Adrenal gland (tissue), 12 donors: ENCODE measurements around the gene PLEKHA7. TPM values are rescaled to one million over a fixed set of nuclear protein-coding genes. Genes with fewer than 3 reads are reported as not detected.

ENCODE experiments used
- DNase-seq, 7 donors: peaks; one replicate each; pipeline ENCODE4 v3.0.0-alpha.2; 2019 to 2020
- H3K27ac ChIP-seq, 5 donors: fragments of 200-600 bp; sonication (generic) in 4 of 5; 1 replicate in 3 of 5; 2 replicates in 2 of 5; pipeline versions ENCODE4 v1.5.1 to v1.8.0; 2016 to 2020; ENCODE audit warnings: mild to moderate bottlenecking in 1 of 5
- H3K27me3 ChIP-seq: fragments of 200-600 bp; 2 replicates; pipeline ENCODE4 v1.8.0; 2021
- H3K36me3 ChIP-seq, 2 donors: fragments of 200-600 bp; replicated peaks in 1 of 2; 1 replicate in 1 of 2; 2 replicates in 1 of 2; pipeline versions ENCODE4 v1.5.1 to v1.8.0; 2018 to 2022
- H3K4me1 ChIP-seq, 2 donors: fragments of 200-600 bp; replicated peaks in 1 of 2; 1 replicate in 1 of 2; 2 replicates in 1 of 2; pipeline versions ENCODE4 v1.5.1 to v1.8.0; 2018 to 2021
- H3K4me3 ChIP-seq, 4 donors: fragments of 200-600 bp; sonication (generic) in 3 of 4; one replicate each; pipeline ENCODE4 v1.5.1; 2016 to 2018
- H3K9me3 ChIP-seq, 3 donors: fragments of 200-600 bp; sonication (generic) in 1 of 3; replicated peaks in 1 of 3; 1 replicate in 2 of 3; 2 replicates in 1 of 3; pipeline versions ENCODE4 v1.5.1 to v1.8.0; 2016 to 2021
- POLR2A ChIP-seq, 2 donors: fragments of 450-650 bp; IDR thresholded peaks; one replicate each; pipeline ENCODE4 v1.6.1; 2017; ENCODE audit warnings: antibody characterized with exemption in 2 of 2, mild to moderate bottlenecking in 2 of 2, moderate library complexity in 1 of 2
- WGBS, 4 donors: extraction: QIAGEN DNeasy Blood & Tissue Kit in 2 of 4; methylation state at CpG; one replicate each; pipeline versions ENCODE4 v1.1.5 to v1.1.7; 2013 to 2017; 5-methylcytosine and 5-hydroxymethylcytosine counted together
- intact Hi-C, 2 donors: fragments of 100-400 bp; cut with DNase I; formaldehyde crosslinking; loops; one replicate each; pipeline versions ENCODE4 v1.14.1 to v1.15.0; 2022 to 2023
- polyA plus RNA-seq, 3 donors: library from polyadenylated mRNA; stranded (reverse); fragments of 200-250 nt in 2 of 3; fragments of 350-450 nt in 1 of 3; fragmentation: Illumina TruSeq in 1 of 3; extraction: RNeasy Lipid Tissue Mini Kit (QIAGEN cat#74804) in 1 of 3; gene quantifications; one replicate each; pipeline ENCODE4 v1.2.3, GENCODE V29; 2013 to 2014
- total RNA-seq, 9 donors: library from RNA; depleted of rRNA in 4 of 9; stranded (reverse); fragments of >200 nt in 4 of 9; fragments of 120-200 nt in 1 of 9; fragmentation: NEBNext Ultra II Directional in 1 of 9; extraction: Animal tissue kit (Norgen Biotek cat#: 25700) in 1 of 9; gene quantifications; one replicate each; pipeline versions ENCODE4 v1.1.0 to v1.2.4, GENCODE V29; 2013 to 2023
- TF ChIP-seq, protein P1 (sequence below), 6 experiments: fragments of 450-650 bp in 4 of 6; fragments of 200-600 bp in 2 of 6; sonication (generic) in 1 of 6; IDR thresholded peaks; 1 replicate in 5 of 6; 2 replicates in 1 of 6; pipeline versions ENCODE4 v1.5.1 to v1.8.0; 2016 to 2021; ENCODE audit warnings: antibody characterized with exemption in 6 of 6, mild to moderate bottlenecking in 2 of 6, moderate library complexity in 1 of 6
- donor health status: healthy with polysubstance abuse.
- donor health status: Bipolar disorder and iron deficiency.
- donor health status: DM: yes; HTN: yes; CAD: no.
- donor health status: DM: no; HTN: no; CAD: no.
- donor health status: DM: no; HTN: no; CAD: no.
- donor health status: DM: yes; HTN: yes; CAD: no.

The PLEKHA7 gene
- total and polyA plus RNA-seq, 12 donors: 0.54 to 23.7 (median 2.7) TPM

DNA sequence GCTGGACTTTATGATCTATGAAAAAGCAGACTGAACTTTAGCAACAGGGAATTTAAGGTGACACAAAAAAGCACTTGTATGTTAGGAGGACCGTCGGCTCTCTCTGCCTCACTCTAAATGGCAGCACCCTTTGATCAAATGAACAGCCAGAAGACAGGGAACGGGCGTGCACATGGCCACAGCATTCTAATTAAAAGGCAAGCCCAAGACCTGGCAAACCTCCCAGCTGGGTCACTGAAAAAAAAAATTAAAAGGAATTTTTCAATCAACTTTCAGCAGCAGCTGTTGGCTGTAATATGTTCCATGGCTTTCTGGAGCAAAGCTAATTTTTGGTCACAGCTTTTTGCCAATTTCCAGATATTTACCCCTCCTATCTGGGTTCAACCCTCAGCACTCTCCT, 159.2 kb downstream of the PLEKHA7 start:
- WGBS, 4 donors: 75 to 91% (median 80%) methylated on average over 4 of the region's 4 CpGs
- Histone ChIP-seq H3K4me1 (no peaks in the 10 kb centered on the region), H3K27ac (no peak overlapping the region), H3K9me3 (no peaks in the 10 kb centered on the region), H3K27me3 (no peaks in the 10 kb centered on the region), H3K36me3 (no peaks in the 10 kb centered on the region), H3K4me3 (no peak overlapping the region)
- no peak for DNase-seq
- intact Hi-C loops: no loop called here
- TF ChIP-seq POLR2A (IDR thresholded peaks at IDR 0.05): no peak
- TF ChIP-seq, protein P1, sequence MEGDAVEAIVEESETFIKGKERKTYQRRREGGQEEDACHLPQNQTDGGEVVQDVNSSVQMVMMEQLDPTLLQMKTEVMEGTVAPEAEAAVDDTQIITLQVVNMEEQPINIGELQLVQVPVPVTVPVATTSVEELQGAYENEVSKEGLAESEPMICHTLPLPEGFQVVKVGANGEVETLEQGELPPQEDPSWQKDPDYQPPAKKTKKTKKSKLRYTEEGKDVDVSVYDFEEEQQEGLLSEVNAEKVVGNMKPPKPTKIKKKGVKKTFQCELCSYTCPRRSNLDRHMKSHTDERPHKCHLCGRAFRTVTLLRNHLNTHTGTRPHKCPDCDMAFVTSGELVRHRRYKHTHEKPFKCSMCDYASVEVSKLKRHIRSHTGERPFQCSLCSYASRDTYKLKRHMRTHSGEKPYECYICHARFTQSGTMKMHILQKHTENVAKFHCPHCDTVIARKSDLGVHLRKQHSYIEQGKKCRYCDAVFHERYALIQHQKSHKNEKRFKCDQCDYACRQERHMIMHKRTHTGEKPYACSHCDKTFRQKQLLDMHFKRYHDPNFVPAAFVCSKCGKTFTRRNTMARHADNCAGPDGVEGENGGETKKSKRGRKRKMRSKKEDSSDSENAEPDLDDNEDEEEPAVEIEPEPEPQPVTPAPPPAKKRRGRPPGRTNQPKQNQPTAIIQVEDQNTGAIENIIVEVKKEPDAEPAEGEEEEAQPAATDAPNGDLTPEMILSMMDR (IDR thresholded peaks at IDR 0.05): no peak

- Histone ChIP-seq H3K27me3 (no peaks in the 10 kb centered on the region), H3K27ac (no peak overlapping the region), H3K36me3 (no peaks in the 10 kb centered on the region), H3K4me1 (no peaks in the 10 kb centered on the region), H3K4me3 (no peak overlapping the region), H3K9me3 (no peaks in the 10 kb centered on the region)
- intact Hi-C loops: no loop called here
- 78 to 88% (median 82%) methylated on average over 2 of the region's 2 CpGs for WGBS, 4 donors
- no peak for TF ChIP-seq POLR2A (IDR thresholded peaks at IDR 0.05)
- TF ChIP-seq, protein P1 (IDR thresholded peaks at IDR 0.05): no peak
- no peak for DNase-seq
Observed at GRCh38 chr11:16853859-16854258, 160.4 kb downstream of the PLEKHA7 start.

- Histone ChIP-seq H3K36me3 (no peaks in the 10 kb centered on the region), H3K27ac (no peak overlapping the region), H3K9me3 (no peaks in the 10 kb centered on the region), H3K4me3 (no peak overlapping the region), H3K4me1 (no peaks in the 10 kb centered on the region), H3K27me3 (no peaks in the 10 kb centered on the region)
- 78 to 100% (median 89%) methylated on average over 1 of the region's 1 CpG for WGBS, 4 donors
- TF ChIP-seq, protein P1 (IDR thresholded peaks at IDR 0.05): no peak
- TF ChIP-seq POLR2A (IDR thresholded peaks at IDR 0.05): no peak
- intact Hi-C loops: no loop called here
- no peak for DNase-seq
Observed at GRCh38 chr11:16853266-16853665, 160.9 kb downstream of the PLEKHA7 start.

GRCh38 chr11:16846305-16846704, 167.9 kb downstream of the PLEKHA7 start:
- no peaks in the 10 kb centered on the region for H3K27me3 ChIP-seq
- 91 to 98% (median 94%) methylated on average over 2 of the region's 2 CpGs for WGBS, 4 donors
- H3K4me1 ChIP-seq: no peaks in the 10 kb centered on the region
- TF ChIP-seq POLR2A (IDR thresholded peaks at IDR 0.05): no peak
- TF ChIP-seq, protein P1 (IDR thresholded peaks at IDR 0.05): no peak
- no peak overlapping the region for H3K27ac ChIP-seq
- no peaks in the 10 kb centered on the region for H3K36me3 ChIP-seq
- intact Hi-C loops: no loop called here
- no peak for DNase-seq
- no peaks in the 10 kb centered on the region for H3K9me3 ChIP-seq
- H3K4me3 ChIP-seq: no peak overlapping the region
